SK-N-SH (cell line): ENCODE results near the gene NRM. TPM values are rescaled to one million over a fixed set of nuclear protein-coding genes. Genes with fewer than 3 reads are reported as not detected.

Experiments
- CTCF ChIA-PET: fragments of 300-600, 350-600 bp; formaldehyde crosslinking; extraction: SDS; loops from one replicate; lab custom pipeline; 2021; lab: Yijun Ruan, JAX
- POLR2A ChIA-PET: fragments of 350-600 bp; sonication (Branson Sonifier 250); formaldehyde crosslinking; extraction: SDS; loops from one replicate; lab custom pipeline; 2020; ENCODE audit warnings: antibody characterized with exemption, inconsistent platforms; lab: Yijun Ruan, JAX
- DNase-seq: peaks from one replicate; pipeline ENCODE4 v3.0.0; 2012
- H2AFZ ChIP-seq: fragments of 200-600 bp; sonication (generic); 2 replicates; pipeline ENCODE4 v1.8.1; 2016; ENCODE audit warnings: antibody characterized with exemption, mild to moderate bottlenecking, low read depth
- H3F3A ChIP-seq: fragments of 200-600 bp; sonication (generic); replicated peaks from 2 replicates; pipeline ENCODE3; 2016; ENCODE audit warnings: antibody characterized with exemption, mild to moderate bottlenecking; ENCODE audit not compliant: insufficient read depth
- H3K27ac ChIP-seq, 2 experiments: fragments of 200-500 bp in 1 of 2; fragments of 200-600 bp in 1 of 2; sonication (Bioruptor generic) in 1 of 2; sonication (generic), shearing (Covaris generic) in 1 of 2; 2 replicates each; pipeline versions ENCODE4 v1.5.1 to v1.6.1; 2014 to 2016; ENCODE audit warnings: low read depth in 2 of 2, inconsistent platforms in 1 of 2, low read length in 1 of 2, mild to moderate bottlenecking in 1 of 2, mixed read lengths in 1 of 2
- H3K27me3 ChIP-seq: fragments of 200-600 bp; sonication (generic), shearing (Covaris generic); 2 replicates; pipeline ENCODE4 v1.6.1; 2016; ENCODE audit warnings: mixed run types; ENCODE audit not compliant: insufficient read depth
- H3K36me3 ChIP-seq, 2 experiments: fragments of 200-500 bp in 1 of 2; fragments of 200-600 bp in 1 of 2; sonication (Bioruptor generic) in 1 of 2; sonication (generic) in 1 of 2; replicated peaks in 1 of 2; 2 replicates each; pipeline versions ENCODE3 to v1.5.1; 2014 to 2016; ENCODE audit warnings: low read length in 1 of 2, mild to moderate bottlenecking in 1 of 2; ENCODE audit not compliant: insufficient read depth in 2 of 2, control insufficient read depth in 1 of 2
- H3K4me1 ChIP-seq, 2 experiments: fragments of 200-500 bp in 1 of 2; fragments of 200-600 bp in 1 of 2; sonication (Bioruptor generic) in 1 of 2; sonication (generic), shearing (Covaris generic) in 1 of 2; 2 replicates each; pipeline versions ENCODE4 v1.5.1 to v1.6.1; 2014 to 2016; ENCODE audit warnings: low read depth in 1 of 2, low read length in 1 of 2, mixed run types in 1 of 2; ENCODE audit not compliant: insufficient read depth in 2 of 2, control insufficient read depth in 1 of 2
- H3K4me2 ChIP-seq: fragments of 200-600 bp; sonication (generic), shearing (Covaris generic); 2 replicates; pipeline ENCODE4 v1.6.1; 2017; ENCODE audit warnings: mixed run types
- H3K4me3 ChIP-seq, 2 experiments: fragments of 200-500 bp in 1 of 2; fragments of 200-600 bp in 1 of 2; sonication (Bioruptor generic) in 1 of 2; sonication (generic), shearing (Covaris generic) in 1 of 2; 2 replicates each; pipeline versions ENCODE4 v1.5.1 to v1.8.1; 2014 to 2016; ENCODE audit warnings: low read depth in 2 of 2, inconsistent platforms in 1 of 2, low read length in 1 of 2, mild to moderate bottlenecking in 1 of 2, mixed read lengths in 1 of 2, moderate library complexity in 1 of 2
- H3K79me2 ChIP-seq: fragments of 200-600 bp; sonication (generic); 2 replicates; pipeline ENCODE4 v1.8.1; 2017; ENCODE audit warnings: mild to moderate bottlenecking; ENCODE audit not compliant: insufficient read depth
- H3K9ac ChIP-seq: fragments of 200-600 bp; sonication (generic); 2 replicates; pipeline ENCODE4 v1.6.1; 2017; ENCODE audit warnings: mixed run types
- H3K9me2 ChIP-seq: fragments of 200-600 bp; sonication (generic); 2 replicates; pipeline ENCODE4 v1.6.1; 2017; ENCODE audit warnings: mixed run types
- H3K9me3 ChIP-seq: fragments of 200-600 bp; sonication (generic); 2 replicates; pipeline ENCODE4 v1.6.1; 2017; ENCODE audit warnings: mixed run types, mild to moderate bottlenecking, moderate library complexity
- H4K20me1 ChIP-seq: fragments of 200-600 bp; sonication (generic); 2 replicates; pipeline ENCODE4 v1.6.1; 2017; ENCODE audit warnings: mild to moderate bottlenecking, mixed run types; ENCODE audit not compliant: insufficient read depth
- ELF1 ChIP-seq: IDR thresholded peaks from 2 replicates; pipeline ENCODE4 v1.4.0; 2012
- EP300 ChIP-seq, 2 experiments: IDR thresholded peaks; 2 replicates each; pipeline versions ENCODE4 v1.4.0 to v1.6.1; 2012; ENCODE audit warnings: borderline replicate concordance in 1 of 2, low read depth in 1 of 2, low read length in 1 of 2
- FOSL2 ChIP-seq: IDR thresholded peaks from 2 replicates; pipeline ENCODE4 v1.4.0; 2012; ENCODE audit warnings: low read depth, mild to moderate bottlenecking, moderate library complexity, borderline replicate concordance
- GATA2 ChIP-seq: sonication (generic); formaldehyde crosslinking; IDR thresholded peaks from 2 replicates; pipeline ENCODE4 v1.5.0; 2020; ENCODE audit warnings: mild to moderate bottlenecking, missing genetic modification reagents
- IRF3 ChIP-seq: fragments of 150-350 bp; IDR thresholded peaks from 2 replicates; pipeline ENCODE4 v1.6.1; 2016; ENCODE audit warnings: mild to moderate bottlenecking, low read depth, low read length
- MAX ChIP-seq: IDR thresholded peaks from 2 replicates; pipeline ENCODE4 v1.4.0; 2012; ENCODE audit warnings: low read depth
- MEF2A ChIP-seq: IDR thresholded peaks from 2 replicates; pipeline ENCODE4 v1.4.0; 2012; ENCODE audit warnings: low read depth, borderline replicate concordance
- POLR2AphosphoS5 ChIP-seq: IDR thresholded peaks from 2 replicates; pipeline ENCODE4 v1.6.1; 2012; ENCODE audit warnings: low read depth, low read length
- REST ChIP-seq: IDR thresholded peaks from 2 replicates; pipeline ENCODE4 v1.6.1; 2012; ENCODE audit warnings: mild to moderate bottlenecking, low read depth, low read length, moderate library complexity
- SIN3A ChIP-seq: IDR thresholded peaks from 2 replicates; pipeline ENCODE4 v1.6.1; 2012; ENCODE audit warnings: low read depth, mild to moderate bottlenecking, low read length, moderate library complexity, borderline replicate concordance
- SMC3 ChIP-seq: IDR thresholded peaks from 2 replicates; pipeline ENCODE4 v1.6.1; 2012; ENCODE audit warnings: low read depth, low read length, improper control_type of control experiment
- TCF12 ChIP-seq: IDR thresholded peaks from 2 replicates; pipeline ENCODE4 v1.4.0; 2012
- YY1 ChIP-seq: IDR thresholded peaks from 2 replicates; pipeline ENCODE4 v1.4.0; 2012; ENCODE audit warnings: low read depth, mild to moderate bottlenecking
- WGBS: methylation state at CpG from one replicate; pipeline ENCODE4 v1.1.6; 2017; ENCODE audit warnings: low lambda C conversion rate; 5-methylcytosine and 5-hydroxymethylcytosine counted together
- polyA plus RNA-seq, 3 experiments: library from polyadenylated mRNA; depleted of rRNA; stranded (reverse); fragments of >200 nt; gene quantifications; 2 replicates each; pipeline ENCODE4 v1.2.3, GENCODE V29; 2012
- TF ChIP-seq, protein P1 (sequence below): fragments of 200-600 bp; sonication (generic); IDR thresholded peaks from 2 replicates; pipeline ENCODE4 v1.6.1; 2017; ENCODE audit warnings: antibody characterized with exemption, mild to moderate bottlenecking, moderate library complexity

The NRM gene
- polyA plus RNA-seq, 1 of the 3 experiments (the other 2 are of a cell fraction): 26.8 TPM

- no peak overlapping the region for H3K27ac ChIP-seq
- no peaks in the 10 kb centered on the region for H3K27me3 ChIP-seq
- no peak overlapping the region for H3K4me3 ChIP-seq
- H3K9me2 ChIP-seq: no peaks in the 10 kb centered on the region
- WGBS: 83% methylated on average over 3 of the region's 6 CpGs
- no peak for TF ChIP-seq MEF2A
- no peak for TF ChIP-seq MAX
- TF ChIP-seq SMC3: no peak
- TF ChIP-seq, all 33 proteins: peak for 0
- Histone ChIP-seq H3K9me3 (no peaks in the 10 kb centered on the region), H3K4me1 (no peaks in the 10 kb centered on the region), H3K36me3 (peaks cover 15 to 27% of the 10 kb centered on the region in 2 experiments), H3K4me2 (no peak overlapping the region), H2AFZ (no peak overlapping the region), H3K9ac (no peak overlapping the region), H3F3A (peaks cover 5% of the 10 kb centered on the region), H4K20me1 (no peaks in the 10 kb centered on the region), H3K79me2 (no peaks in the 10 kb centered on the region)
- ChIA-PET CTCF (interaction anchor here (1.3 to 42.4 kb wide), 2 partner anchors 22 to 23 kb away, joined by 3 to 838 read pairs; partner anchors contain the start of genes DHX16, NRM and PPP1R18), POLR2A (interaction anchor here (0.6 to 1.4 kb wide), 2 partner anchors 15 to 1421 kb away, joined by 3 to 4 read pairs; partner anchors contain the start of gene ATF6B)
- no peak for DNase-seq
Observed at GRCh38 chr6:30707281-30707850, 16.6 kb upstream of the NRM start.

- no peak overlapping the region for H3K27ac ChIP-seq
- WGBS: 99% methylated on average over 4 of the region's 4 CpGs
- H3K4me2 ChIP-seq: no peak overlapping the region
- H3K79me2 ChIP-seq: no peaks in the 10 kb centered on the region
- no peak overlapping the region for H3K4me3 ChIP-seq
- H2AFZ ChIP-seq: no peak overlapping the region
- no peaks in the 10 kb centered on the region for H4K20me1 ChIP-seq
- ChIA-PET POLR2A (interaction anchor here (0.7 kb wide), 1 partner anchor 20 kb away, joined by 4 read pairs; no protein-coding TSS in a partner anchor), CTCF (interaction anchor here (1.3 to 42.4 kb wide), 2 partner anchors 16 to 20 kb away, joined by 4 to 838 read pairs; partner anchors contain the start of genes DHX16, NRM and PPP1R18)
- H3K9ac ChIP-seq: no peak overlapping the region
- H3F3A ChIP-seq: peaks cover 14% of the 10 kb centered on the region
- TF ChIP-seq GATA2: no peak
- H3K4me1 ChIP-seq: no peaks in the 10 kb centered on the region
- H3K36me3 ChIP-seq: peaks cover 9 to 17% of the 10 kb centered on the region in 2 experiments
- H3K27me3 ChIP-seq: no peaks in the 10 kb centered on the region
- no peaks in the 10 kb centered on the region for H3K9me2 ChIP-seq
- H3K9me3 ChIP-seq: no peaks in the 10 kb centered on the region
- DNase-seq: no peak
Observed at GRCh38 chr6:30705620-30706019, 14.8 kb upstream of the NRM start.

- H3K27ac ChIP-seq: no peak overlapping the region
- no peak overlapping the region for H3K4me2 ChIP-seq
- H3K9me2 ChIP-seq: no peaks in the 10 kb centered on the region
- no peak overlapping the region for H2AFZ ChIP-seq
- ChIA-PET CTCF (interaction anchor here (0.8 to 42.4 kb wide), 5 partner anchors 12 to 27 kb away, joined by 3 to 838 read pairs (median 4); partner anchors contain the start of genes DHX16, NRM, PPP1R18 and TUBB), POLR2A (interaction anchor here (1.8 kb wide), 1 partner anchor 14 kb away, joined by 5 read pairs; the partner anchor contains the start of gene MDC1)
- no peaks in the 10 kb centered on the region for H3K4me1 ChIP-seq
- 90% methylated on average over 4 of the region's 4 CpGs for WGBS
- no peaks in the 10 kb centered on the region for H3K27me3 ChIP-seq
- peaks cover 9 to 20% of the 10 kb centered on the region in 2 experiments for H3K36me3 ChIP-seq
- H4K20me1 ChIP-seq: no peaks in the 10 kb centered on the region
- no peak overlapping the region for H3K4me3 ChIP-seq
- H3K79me2 ChIP-seq: no peaks in the 10 kb centered on the region
- peaks cover 14% of the 10 kb centered on the region for H3F3A ChIP-seq
- no peaks in the 10 kb centered on the region for H3K9me3 ChIP-seq
- no peak for DNase-seq
- H3K9ac ChIP-seq: no peak overlapping the region
- no peak for TF ChIP-seq ELF1
- TF ChIP-seq FOSL2: no peak
- no peak for TF ChIP-seq IRF3
- TF ChIP-seq YY1: no peak
- TF ChIP-seq, protein P1, sequence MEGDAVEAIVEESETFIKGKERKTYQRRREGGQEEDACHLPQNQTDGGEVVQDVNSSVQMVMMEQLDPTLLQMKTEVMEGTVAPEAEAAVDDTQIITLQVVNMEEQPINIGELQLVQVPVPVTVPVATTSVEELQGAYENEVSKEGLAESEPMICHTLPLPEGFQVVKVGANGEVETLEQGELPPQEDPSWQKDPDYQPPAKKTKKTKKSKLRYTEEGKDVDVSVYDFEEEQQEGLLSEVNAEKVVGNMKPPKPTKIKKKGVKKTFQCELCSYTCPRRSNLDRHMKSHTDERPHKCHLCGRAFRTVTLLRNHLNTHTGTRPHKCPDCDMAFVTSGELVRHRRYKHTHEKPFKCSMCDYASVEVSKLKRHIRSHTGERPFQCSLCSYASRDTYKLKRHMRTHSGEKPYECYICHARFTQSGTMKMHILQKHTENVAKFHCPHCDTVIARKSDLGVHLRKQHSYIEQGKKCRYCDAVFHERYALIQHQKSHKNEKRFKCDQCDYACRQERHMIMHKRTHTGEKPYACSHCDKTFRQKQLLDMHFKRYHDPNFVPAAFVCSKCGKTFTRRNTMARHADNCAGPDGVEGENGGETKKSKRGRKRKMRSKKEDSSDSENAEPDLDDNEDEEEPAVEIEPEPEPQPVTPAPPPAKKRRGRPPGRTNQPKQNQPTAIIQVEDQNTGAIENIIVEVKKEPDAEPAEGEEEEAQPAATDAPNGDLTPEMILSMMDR: no peak
- no peak for TF ChIP-seq SIN3A
- TF ChIP-seq TCF12: no peak
- TF ChIP-seq POLR2AphosphoS5: no peak
- no peak for TF ChIP-seq REST
- TF ChIP-seq EP300 (IDR thresholded peaks at IDR 0.05; ENCODE audit: borderline replicate concordance in 1 of 2, low read depth in 1 of 2, low read length in 1 of 2): no peak
- TF ChIP-seq MEF2A: no peak
Observed at GRCh38 chr6:30703821-30704220, 13.0 kb upstream of the NRM start.
